HFFc6 (cell line): ENCODE data around the gene TADA2A. TPM values are rescaled to one million over a fixed set of nuclear protein-coding genes. Genes with fewer than 3 reads are reported as not detected.
"Not testable (repeated sequence)": the region's sequence is repeated elsewhere in the genome, so short reads cannot be mapped to it uniquely, and the experiment has no call there.

ENCODE experiments used
- DNase-seq: peaks from one replicate; pipeline ENCODE4 v3.0.0-alpha.2; 2018
- H3K27ac Mint-ChIP-seq: 2 replicates; pipeline ENCODE4 v1.8.0; 2020; ENCODE audit warnings: mild to moderate bottlenecking, mixed read lengths
- H3K27me3 Mint-ChIP-seq: 2 replicates; pipeline ENCODE4 v1.8.0; 2021; ENCODE audit warnings: mild to moderate bottlenecking, moderate library complexity, mixed read lengths; ENCODE audit not compliant: insufficient read depth
- H3K36me3 Mint-ChIP-seq: 2 replicates; pipeline ENCODE4 v1.8.0; 2021; ENCODE audit warnings: low read depth, mixed read lengths
- H3K4me1 Mint-ChIP-seq: 2 replicates; pipeline ENCODE4 v1.8.0; 2020; ENCODE audit warnings: low read depth, mixed read lengths
- H3K4me3 Mint-ChIP-seq: 2 replicates; pipeline ENCODE4 v1.8.0; 2020; ENCODE audit warnings: mild to moderate bottlenecking, moderate library complexity, mixed read lengths
- H3K9me3 Mint-ChIP-seq: 2 replicates; pipeline ENCODE4 v1.8.0; 2020; ENCODE audit warnings: mild to moderate bottlenecking, mixed read lengths
- CTCF ChIP-seq: fragments of 200-600 bp; sonication (generic); IDR thresholded peaks from 2 replicates; pipeline ENCODE4 v1.5.0; 2021; ENCODE audit warnings: antibody characterized with exemption, mild to moderate bottlenecking
- total RNA-seq, 6 experiments: library from RNA; stranded (reverse); fragmentation: NEBNext Ultra II Directional; extraction: Animal tissue kit (Norgen Biotek cat#: 25700); gene quantifications; 2 replicates in 1 of 6; 3 replicates in 5 of 6; pipeline ENCODE4 v1.2.3, GENCODE V29; 2021

The TADA2A gene
- total RNA-seq, 6 experiments from 2014 or later = 12.4 to 17.9 (median 16.2) TPM

GRCh38 chr17:37503148-37503547 is 96.5 kb downstream of the TADA2A start:
- Mint-ChIP-seq H3K27me3 (peaks cover 1% of the 10 kb centered on the region), H3K4me1 (peaks cover 29% of the 10 kb centered on the region), H3K4me3 (no peak overlapping the region), H3K27ac (no peak overlapping the region), H3K36me3 (peaks cover 44% of the 10 kb centered on the region), H3K9me3 (no peaks in the 10 kb centered on the region)
- DNase-seq = no peak
- no peak for TF ChIP-seq CTCF

- Mint-ChIP-seq H3K27ac (peak overlapping the region; percentile 31), H3K36me3 (peaks cover 47% of the 10 kb centered on the region), H3K4me3 (no peak overlapping the region), H3K4me1 (peaks cover 25% of the 10 kb centered on the region), H3K9me3 (no peaks in the 10 kb centered on the region), H3K27me3 (peaks cover 1% of the 10 kb centered on the region; the same call in 1 of the 2 replicates)
- TF ChIP-seq CTCF = no peak
- no peak for DNase-seq
Observed at GRCh38 chr17:37505333-37505732, 98.6 kb downstream of the TADA2A start.

GRCh38 chr17:37506678-37507077 is 100.0 kb downstream of the TADA2A start:
- peak; percentile 69 for TF ChIP-seq CTCF
- DNase-seq = peak; percentile 31
- H3K9me3 Mint-ChIP-seq = no peaks in the 10 kb centered on the region
- H3K36me3 Mint-ChIP-seq = peaks cover 44% of the 10 kb centered on the region
- H3K27ac Mint-ChIP-seq = peak overlapping the region; percentile 51; the same call in 1 of the 2 replicates
- H3K27me3 Mint-ChIP-seq = no peaks in the 10 kb centered on the region; the same call in 1 of the 2 replicates
- no peak overlapping the region for H3K4me3 Mint-ChIP-seq
- peaks cover 17% of the 10 kb centered on the region for H3K4me1 Mint-ChIP-seq

- Mint-ChIP-seq H3K27ac (peak overlapping the region; percentile 51; the same call in 1 of the 2 replicates), H3K27me3 (no peaks in the 10 kb centered on the region; the same call in 1 of the 2 replicates), H3K9me3 (no peaks in the 10 kb centered on the region), H3K4me1 (peaks cover 15% of the 10 kb centered on the region), H3K4me3 (no peak overlapping the region), H3K36me3 (peaks cover 44% of the 10 kb centered on the region)
- TF ChIP-seq CTCF = no peak
- no peak for DNase-seq
Observed at GRCh38 chr17:37507111-37507510, 100.4 kb downstream of the TADA2A start.

- no peaks in the 10 kb centered on the region for H3K9me3 Mint-ChIP-seq
Observed at GRCh38 chr17:37510056-37510455, 103.4 kb downstream of the TADA2A start.

GRCh38 chr17:37511642-37512041 is 105.0 kb downstream of the TADA2A start:
- peaks cover 22% of the 10 kb centered on the region for H3K4me1 Mint-ChIP-seq

More at GRCh38 chr17:37510056-37510455, 103.4 kb downstream of the TADA2A start:
- Mint-ChIP-seq H3K27ac (no peak overlapping the region; the same call in 1 of the 2 replicates), H3K4me3 (no peak overlapping the region), H3K4me1 (peaks cover 16% of the 10 kb centered on the region), H3K27me3 (no peaks in the 10 kb centered on the region; the same call in 1 of the 2 replicates), H3K36me3 (peaks cover 42% of the 10 kb centered on the region)
- DNase-seq = no peak
- TF ChIP-seq CTCF = no peak

More at GRCh38 chr17:37511642-37512041, 105.0 kb downstream of the TADA2A start:
- not testable (repeated sequence) for H3K27me3 Mint-ChIP-seq, DNase-seq, H3K4me3 Mint-ChIP-seq, H3K27ac Mint-ChIP-seq, H3K9me3 Mint-ChIP-seq
- peaks cover 37% of the 10 kb centered on the region for H3K36me3 Mint-ChIP-seq
